AG10803 (cell line): Measurements from ENCODE around the gene TGM2.

Experiments used
- DNase-seq: peaks from one replicate; pipeline ENCODE4 v3.0.0; 2010; ENCODE audit warnings: low read depth
- H3K4me3 ChIP-seq: 2 replicates; pipeline ENCODE4 v1.5.1; 2011; ENCODE audit warnings: mild to moderate bottlenecking, low read length, control low read depth
- CTCF ChIP-seq: conservative IDR thresholded peaks from 2 replicates; pipeline ENCODE4 v1.5.1; 2011; ENCODE audit warnings: mild to moderate bottlenecking, low read length, control low read depth, inconsistent platforms

The TGM2 gene

GRCh38 chr20:38148328-38149102, 16.6 kb downstream of the TGM2 start:
- DNase-seq = no peak
- no peak overlapping the region for H3K4me3 ChIP-seq
- no peak for TF ChIP-seq CTCF

GRCh38 chr20:38147751-38148150, 17.3 kb downstream of the TGM2 start:
- H3K4me3 ChIP-seq = no peak overlapping the region
- no peak for DNase-seq
- TF ChIP-seq CTCF = no peak

- H3K4me3 ChIP-seq = no peak overlapping the region
- no peak for DNase-seq
- TF ChIP-seq CTCF = no peak
These were observed 17.9 kb downstream of the TGM2 start for GRCh38 chr20:38147163-38147562.

GRCh38 chr20:38146628-38147027, 18.4 kb downstream of the TGM2 start:
- TF ChIP-seq CTCF = no peak
- H3K4me3 ChIP-seq = no peak overlapping the region
- DNase-seq = no peak

GRCh38 chr20:38146156-38146555, 18.9 kb downstream of the TGM2 start:
- no peak for TF ChIP-seq CTCF
- no peak overlapping the region for H3K4me3 ChIP-seq
- no peak for DNase-seq

GRCh38 chr20:38145729-38146075, 19.4 kb downstream of the TGM2 start:
- TF ChIP-seq CTCF = no peak
- H3K4me3 ChIP-seq = no peak overlapping the region
- DNase-seq = no peak

GRCh38 chr20:38144974-38145728, 19.9 kb downstream of the TGM2 start:
- no peak overlapping the region for H3K4me3 ChIP-seq

More at GRCh38 chr20:38144974-38145728, 19.9 kb downstream of the TGM2 start:
- DNase-seq = peak; percentile 39
- TF ChIP-seq CTCF = no peak
